Loucy (cell line): ENCODE results near the gene GPC4.

Source experiments
- CTCF ChIP-seq: fragments of 200-600 bp; sonication (generic); conservative IDR thresholded peaks from 2 replicates; pipeline ENCODE4 v1.5.1; 2014; ENCODE audit warnings: mild to moderate bottlenecking, antibody characterized with exemption, low read length
- EZH2phosphoT487 ChIP-seq: fragments of 200-600 bp; IDR thresholded peaks from 2 replicates; pipeline ENCODE4 v1.6.1; 2018; ENCODE audit warnings: antibody characterized with exemption, mild to moderate bottlenecking, moderate library complexity, borderline replicate concordance

GRCh38 chrX:133375615-133376340, 39.5 kb downstream of the GPC4 start:
- TF ChIP-seq CTCF, result no peak
- no peak for TF ChIP-seq EZH2phosphoT487
